BE2C (cell line): ENCODE results near the gene JAKMIP3.

Experiments
- DNase-seq: peaks from one replicate; pipeline ENCODE4 v3.0.0-alpha.2; 2020
- H3K27me3 ChIP-seq: fragments of 250-450 bp; sonication (Bioruptor Pico); 2 replicates; pipeline ENCODE4 v1.5.1; 2020; ENCODE audit warnings: mild to moderate bottlenecking
- H3K36me3 ChIP-seq: fragments of 250-450 bp; sonication (Bioruptor Pico); 2 replicates; pipeline ENCODE4 v1.5.1; 2020; ENCODE audit warnings: mild to moderate bottlenecking
- H3K4me1 ChIP-seq: fragments of 250-450 bp; sonication (Bioruptor Pico); 2 replicates; pipeline ENCODE4 v1.5.1; 2020
- H3K4me3 ChIP-seq: 2 replicates; pipeline ENCODE4 v1.5.1; 2011; ENCODE audit warnings: low read depth, low read length
- H3K9me3 ChIP-seq: fragments of 250-450 bp; sonication (Bioruptor Pico); 2 replicates; pipeline ENCODE4 v1.5.1; 2020
- TF ChIP-seq, protein P1 (sequence below): IDR thresholded peaks from 2 replicates; pipeline ENCODE4 v1.5.1; 2012; ENCODE audit warnings: mild to moderate bottlenecking, low read depth, low read length

Gene JAKMIP3

DNA sequence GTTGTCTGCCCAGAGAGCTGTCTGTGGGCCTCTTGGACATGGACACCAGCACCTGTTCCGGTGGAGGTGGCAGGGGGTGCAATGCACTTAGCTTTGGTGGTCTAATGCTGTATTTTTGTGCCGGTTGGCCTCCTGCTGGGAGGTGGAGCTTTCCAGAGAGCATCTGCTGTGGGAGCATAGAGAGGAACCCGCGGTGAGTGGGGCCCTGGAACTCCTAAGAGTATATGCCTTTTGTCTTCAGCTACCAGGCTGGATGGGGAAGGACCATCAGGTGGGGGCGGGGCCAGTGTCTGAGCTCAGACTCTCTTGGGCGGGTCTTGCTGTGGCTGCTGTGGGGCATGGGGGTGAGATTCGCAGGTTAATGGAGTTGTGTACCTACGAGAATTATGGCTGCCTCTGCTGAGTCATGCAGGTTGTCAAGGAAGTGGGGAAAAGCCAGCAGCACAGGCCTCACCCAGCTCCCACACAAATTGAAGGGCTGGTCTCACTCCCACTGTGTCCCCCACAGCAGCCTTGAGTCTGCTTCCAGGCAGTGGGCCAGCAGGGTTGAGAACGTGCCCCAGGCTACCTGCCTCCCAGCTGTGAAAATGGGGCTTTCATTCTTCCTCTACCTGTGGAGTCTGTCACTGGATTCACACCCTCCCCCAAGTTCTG lies 29.0 kb downstream of the JAKMIP3 start:
- DNase-seq: no peak
- Histone ChIP-seq H3K9me3 (no peaks in the 10 kb centered on the region), H3K4me3 (no peak overlapping the region), H3K4me1 (no peaks in the 10 kb centered on the region), H3K27me3 (no peaks in the 10 kb centered on the region; the same call in 1 of the 2 replicates), H3K36me3 (no peaks in the 10 kb centered on the region)
- TF ChIP-seq, protein P1, sequence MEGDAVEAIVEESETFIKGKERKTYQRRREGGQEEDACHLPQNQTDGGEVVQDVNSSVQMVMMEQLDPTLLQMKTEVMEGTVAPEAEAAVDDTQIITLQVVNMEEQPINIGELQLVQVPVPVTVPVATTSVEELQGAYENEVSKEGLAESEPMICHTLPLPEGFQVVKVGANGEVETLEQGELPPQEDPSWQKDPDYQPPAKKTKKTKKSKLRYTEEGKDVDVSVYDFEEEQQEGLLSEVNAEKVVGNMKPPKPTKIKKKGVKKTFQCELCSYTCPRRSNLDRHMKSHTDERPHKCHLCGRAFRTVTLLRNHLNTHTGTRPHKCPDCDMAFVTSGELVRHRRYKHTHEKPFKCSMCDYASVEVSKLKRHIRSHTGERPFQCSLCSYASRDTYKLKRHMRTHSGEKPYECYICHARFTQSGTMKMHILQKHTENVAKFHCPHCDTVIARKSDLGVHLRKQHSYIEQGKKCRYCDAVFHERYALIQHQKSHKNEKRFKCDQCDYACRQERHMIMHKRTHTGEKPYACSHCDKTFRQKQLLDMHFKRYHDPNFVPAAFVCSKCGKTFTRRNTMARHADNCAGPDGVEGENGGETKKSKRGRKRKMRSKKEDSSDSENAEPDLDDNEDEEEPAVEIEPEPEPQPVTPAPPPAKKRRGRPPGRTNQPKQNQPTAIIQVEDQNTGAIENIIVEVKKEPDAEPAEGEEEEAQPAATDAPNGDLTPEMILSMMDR: no peak

DNA sequence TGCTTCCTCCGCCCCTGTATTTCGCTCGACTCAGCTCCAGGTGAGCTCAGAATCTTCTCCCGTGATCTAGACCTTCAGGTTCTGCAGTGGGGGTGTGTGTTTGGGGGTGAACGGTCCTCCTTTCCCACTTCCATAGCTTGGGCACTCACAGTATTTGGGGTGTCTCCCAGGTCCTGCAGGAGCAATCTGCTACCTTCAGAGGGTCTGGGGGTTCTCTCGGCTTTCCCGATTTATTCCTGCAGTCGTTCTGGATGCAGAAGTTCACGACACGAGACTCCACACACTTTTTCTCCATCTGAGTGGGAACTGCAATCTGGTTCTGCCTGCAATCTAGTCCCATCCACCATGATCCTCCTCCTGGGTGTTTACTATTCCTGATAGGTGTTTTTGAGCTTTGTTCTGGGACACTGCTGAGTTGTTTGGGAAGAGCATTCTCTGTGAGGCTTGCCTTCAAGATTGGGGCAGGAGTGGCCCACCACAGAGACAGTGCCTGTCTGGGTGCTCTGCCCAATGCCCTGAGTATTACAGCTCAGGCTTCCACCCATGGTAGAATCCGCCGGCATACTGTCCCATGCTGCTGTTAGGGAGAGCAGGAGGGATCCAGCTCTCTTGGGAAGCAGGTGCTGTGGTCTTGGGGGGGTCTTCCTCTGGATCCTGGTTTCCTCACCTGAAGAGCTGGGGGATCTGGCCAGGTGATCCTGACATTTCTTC lies 29.8 kb downstream of the JAKMIP3 start:
- H3K9me3 ChIP-seq: no peaks in the 10 kb centered on the region
- H3K27me3 ChIP-seq: no peaks in the 10 kb centered on the region; the same call in 1 of the 2 replicates
- H3K36me3 ChIP-seq: no peaks in the 10 kb centered on the region
- no peak overlapping the region for H3K4me3 ChIP-seq
- H3K4me1 ChIP-seq: no peaks in the 10 kb centered on the region
- TF ChIP-seq, protein P1: no peak
- no peak for DNase-seq

DNA sequence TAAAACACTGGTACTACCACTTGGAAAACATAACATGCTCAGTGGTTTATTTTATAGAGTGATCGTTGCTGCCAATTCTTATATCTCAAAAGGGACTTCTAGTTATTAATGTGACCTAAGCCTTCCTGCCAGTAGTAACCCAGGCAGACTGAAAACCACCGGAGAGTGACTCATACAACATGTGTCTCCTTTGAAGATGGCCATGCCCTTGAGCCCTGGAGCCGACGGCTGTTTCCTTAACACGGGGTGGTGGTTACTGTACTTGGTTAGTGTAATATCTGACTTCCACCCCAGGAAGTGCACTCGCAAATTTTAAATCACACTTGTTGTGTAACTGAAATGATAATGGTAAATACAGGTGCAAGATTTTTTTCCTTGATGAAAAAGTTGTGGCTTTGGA lies 30.5 kb downstream of the JAKMIP3 start:
- H3K36me3 ChIP-seq: no peaks in the 10 kb centered on the region
- TF ChIP-seq, protein P1: no peak
- H3K4me1 ChIP-seq: no peaks in the 10 kb centered on the region
- no peak overlapping the region for H3K4me3 ChIP-seq
- no peaks in the 10 kb centered on the region; the same call in 1 of the 2 replicates for H3K27me3 ChIP-seq
- no peaks in the 10 kb centered on the region for H3K9me3 ChIP-seq
- no peak for DNase-seq

DNA sequence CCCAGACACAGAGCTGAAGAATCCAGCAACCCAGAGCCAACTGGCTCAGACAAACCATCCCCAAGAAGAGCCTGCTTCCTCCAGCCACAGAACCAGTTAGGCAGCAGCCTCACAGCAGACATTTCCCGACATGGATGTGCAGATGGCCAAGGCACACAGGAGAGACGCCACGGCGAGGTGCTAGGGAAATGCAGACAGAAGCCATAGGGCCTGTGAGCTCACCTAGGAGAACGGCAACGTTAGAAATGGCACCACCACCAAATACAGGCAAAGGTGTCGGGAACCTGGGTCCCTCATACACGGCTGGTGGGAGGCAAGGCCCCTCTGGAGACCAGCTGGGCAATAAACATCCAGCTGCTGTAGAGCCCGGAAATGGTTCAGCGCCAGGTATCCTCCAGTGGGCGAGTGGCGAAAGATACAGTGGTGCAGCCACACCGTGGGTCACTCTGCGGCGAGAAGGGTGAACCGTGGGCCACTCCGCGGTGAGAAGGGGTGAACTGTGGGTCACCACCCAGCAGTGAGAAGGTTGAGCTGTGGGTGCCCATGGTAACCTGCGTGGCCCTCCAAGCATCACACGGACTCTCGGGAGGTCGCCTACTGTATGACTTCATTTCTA lies 31.2 kb downstream of the JAKMIP3 start:
- Histone ChIP-seq H3K9me3 (no peaks in the 10 kb centered on the region), H3K4me3 (no peak overlapping the region), H3K36me3 (no peaks in the 10 kb centered on the region), H3K27me3 (no peaks in the 10 kb centered on the region; the same call in 1 of the 2 replicates), H3K4me1 (no peaks in the 10 kb centered on the region)
- no peak for DNase-seq
- TF ChIP-seq, protein P1: no peak

DNA sequence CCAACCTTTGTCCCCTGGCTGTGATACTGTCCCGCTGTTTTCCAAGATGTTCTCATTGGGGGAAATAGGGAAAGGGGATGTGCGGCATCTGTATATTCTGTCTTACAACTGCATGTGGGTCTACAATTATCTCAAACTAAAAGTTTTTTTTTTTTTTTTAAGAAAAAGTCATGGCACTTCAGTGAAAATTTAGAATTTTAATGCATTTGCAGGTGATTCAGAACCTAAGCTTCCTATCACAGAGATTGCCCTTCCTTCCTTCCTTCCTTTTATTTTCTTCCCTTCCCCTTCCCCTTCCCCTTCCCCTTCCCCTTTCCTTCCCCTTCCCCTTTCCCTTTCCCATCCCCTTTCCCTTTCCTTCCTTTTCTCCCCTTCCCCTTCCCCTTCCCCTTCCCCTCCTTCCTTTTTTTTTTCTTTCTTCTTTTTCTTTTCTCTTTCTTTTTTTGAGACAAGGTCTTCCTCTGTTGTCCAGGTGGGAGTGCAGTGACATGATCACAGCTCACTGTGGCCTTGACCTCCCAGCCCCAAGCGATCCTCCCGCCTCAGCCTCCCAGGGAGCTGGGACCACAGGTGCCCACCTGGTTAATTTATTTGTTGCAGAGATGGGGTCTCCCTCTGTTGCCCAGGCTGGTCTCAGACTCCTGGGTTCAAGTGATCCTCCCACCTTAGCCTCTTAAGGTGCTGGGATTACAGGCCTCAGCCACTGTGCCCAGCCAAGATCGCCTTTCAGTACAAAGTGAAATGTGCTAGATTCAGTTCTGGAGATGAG lies 32.0 kb downstream of the JAKMIP3 start:
- no peak for DNase-seq
- TF ChIP-seq, protein P1: no peak
- Histone ChIP-seq H3K36me3 (no peaks in the 10 kb centered on the region), H3K4me1 (no peaks in the 10 kb centered on the region), H3K27me3 (no peaks in the 10 kb centered on the region; the same call in 1 of the 2 replicates), H3K4me3 (no peak overlapping the region), H3K9me3 (no peaks in the 10 kb centered on the region)
